Pancreas (tissue), 10 donors: ENCODE data around the gene FADS6. TPM values are rescaled to one million over a fixed set of nuclear protein-coding genes. Genes with fewer than 3 reads are reported as not detected.

Experiments
- ATAC-seq, 4 donors: fragments of 200-7000 bp; cut with Tn5 transposase; one replicate each; pipeline versions ENCODE4 v1.8.0 to v1.9.1; 2020; ENCODE audit warnings: mild to moderate bottlenecking in 4 of 4, moderate library complexity in 4 of 4
- DNase-seq, 6 donors: peaks; one replicate each; pipeline ENCODE4 v3.0.0-alpha.2; 2020
- FAIRE-seq: peaks from 2 replicates; lab custom pipeline; 2012; peaks lifted over from hg19 to GRCh38; lab: Jason Lieb, UNC
- H3K27ac ChIP-seq, 4 donors: fragments of 200-600 bp; sonication (generic); 1 replicate in 3 of 4; 2 replicates in 1 of 4; pipeline versions ENCODE4 v1.5.0 to v1.8.0; 2020
- H3K27me3 ChIP-seq, 4 donors: fragments of 200-600 bp; one replicate each; pipeline ENCODE4 v1.8.0; 2021
- H3K36me3 ChIP-seq, 3 donors: fragments of 200-600 bp; sonication (generic) in 1 of 3; one replicate each; pipeline versions ENCODE4 v1.5.0 to v1.8.0; 2020 to 2021
- H3K4me1 ChIP-seq, 3 donors: fragments of 200-600 bp; one replicate each; pipeline ENCODE4 v1.8.0; 2021
- H3K4me3 ChIP-seq, 4 donors: fragments of 200-600 bp; sonication (generic) in 2 of 4; one replicate each; pipeline versions ENCODE4 v1.5.0 to v1.8.0; 2020 to 2021
- H3K9me3 ChIP-seq, 4 donors: fragments of 200-600 bp; one replicate each; pipeline ENCODE4 v1.8.0; 2021
- CTCF ChIP-seq, 4 donors: fragments of 200-600 bp; sonication (generic) in 3 of 4; IDR thresholded peaks; one replicate each; pipeline versions ENCODE4 v1.5.0 to v1.8.0; 2021; ENCODE audit warnings: antibody characterized with exemption in 4 of 4
- WGBS, 2 donors: extraction: QIAGEN DNeasy Blood & Tissue Kit; methylation state at CpG; one replicate each; pipeline ENCODE4 v1.1.7; 2013; 5-methylcytosine and 5-hydroxymethylcytosine counted together
- intact Hi-C, 3 donors: fragments of 100-400 bp; cut with DNase I; formaldehyde crosslinking; loops; one replicate each; pipeline versions ENCODE4 v1.11.1 to v1.14.2; 2022
- polyA plus RNA-seq, 2 donors: library from polyadenylated mRNA; stranded (reverse); fragments of 200-250 nt; gene quantifications; one replicate each; pipeline ENCODE4 v1.2.3, GENCODE V29; 2013
- total RNA-seq, 6 donors: library from RNA; stranded (reverse); fragmentation: NEBNext Ultra II Directional in 4 of 6; extraction: Animal tissue kit (Norgen Biotek cat#: 25700) in 4 of 6; gene quantifications; one replicate each; pipeline versions ENCODE4 v1.2.1 to v1.2.4, GENCODE V29; 2021 to 2023
- donor health status: healthy with polysubstance abuse.
- donor health status: DM: no; HTN: no; CAD: no; lungs with moderate emphysema.
- donor health status: DM: no; HTN: no; CAD: no.
- donor health status: control.
- donor health status: control.
- donor health status: Bipolar disorder and iron deficiency.
- donor health status: DM: yes; HTN: yes; CAD: no.
- donor health status: DM: no; HTN: no; CAD: no.
- donor health status: DM: no; HTN: no; CAD: no.
- donor health status: DM: yes; HTN: yes; CAD: no.

FADS6 gene
- total and polyA plus RNA-seq, 8 donors: 0.07 to 0.16 TPM; not detected in 6

GRCh38 chr17:74937064-74938051 is 43.9 kb upstream of the FADS6 start:
- 67% methylated on average over 11 of the region's 11 CpGs for WGBS, 2 donors
- Histone ChIP-seq H3K27ac (no peak overlapping the region), H3K4me1 (no peaks in the 10 kb centered on the region), H3K36me3 (no peaks in the 10 kb centered on the region), H3K4me3 (no peak overlapping the region), H3K27me3 (no peaks in the 10 kb centered on the region), H3K9me3 (no peaks in the 10 kb centered on the region)
- no peak for ATAC-seq
- no peak for DNase-seq
- no peak for FAIRE-seq
- intact Hi-C loops: no loop called here
- no peak for TF ChIP-seq CTCF (IDR thresholded peaks at IDR 0.05)

- no peak overlapping the region for H3K4me3 ChIP-seq
- H3K36me3 ChIP-seq: no peaks in the 10 kb centered on the region
- no peak for TF ChIP-seq CTCF (IDR thresholded peaks at IDR 0.05)
- H3K27ac ChIP-seq: no peak overlapping the region
- WGBS, 2 donors: 28 to 29% methylated on average over 12 of the region's 12 CpGs
- H3K4me1 ChIP-seq: no peaks in the 10 kb centered on the region
- no peak for FAIRE-seq
- H3K27me3 ChIP-seq: no peaks in the 10 kb centered on the region
- ATAC-seq: no peak
- H3K9me3 ChIP-seq: no peaks in the 10 kb centered on the region
- intact Hi-C loops: no loop called here
- DNase-seq: peak in 1 of 6 donors; percentile 21
Observed at GRCh38 chr17:74936470-74936799, 43.0 kb upstream of the FADS6 start.

- Histone ChIP-seq H3K4me3 (peak within 1 kb of the TSS in 1 of 4 donors; percentile 18), H3K27ac (no peak within 1 kb of the TSS), H3K27me3 (no peaks in the 10 kb centered on the region), H3K4me1 (no peaks in the 10 kb centered on the region), H3K9me3 (no peaks in the 10 kb centered on the region), H3K36me3 (no peaks in the 10 kb centered on the region)
- peak in 1 of 6 donors; percentile 36 for DNase-seq
- intact Hi-C loops: no loop called here
- ATAC-seq: peak; percentile 66 to 76 (median 72)
- 5 to 6% methylated on average over 47 to 78 of the region's 78 CpGs for WGBS, 2 donors
- FAIRE-seq: no peak
- no peak for TF ChIP-seq CTCF (IDR thresholded peaks at IDR 0.05)
Observed at GRCh38 chr17:74935585-74936469, 42.4 kb upstream of the FADS6 start, which contains the start of gene OTOP3. OTOP3 (plus strand) TSS chr17:74935898; CDS start chr17:74935922, 24 bp downstream.

- H3K36me3 ChIP-seq: no peaks in the 10 kb centered on the region
- no peaks in the 10 kb centered on the region for H3K9me3 ChIP-seq
- no peak for FAIRE-seq
- ATAC-seq: no peak
- H3K4me1 ChIP-seq: no peaks in the 10 kb centered on the region
- no peak overlapping the region for H3K27ac ChIP-seq
- TF ChIP-seq CTCF (IDR thresholded peaks at IDR 0.05): no peak
- 77 to 87% methylated on average over 3 of the region's 3 CpGs for WGBS, 2 donors
- intact Hi-C loops: no loop called here
- no peak overlapping the region for H3K4me3 ChIP-seq
- no peaks in the 10 kb centered on the region for H3K27me3 ChIP-seq
- no peak for DNase-seq
Observed at GRCh38 chr17:74935048-74935447, 41.6 kb upstream of the FADS6 start.
